SKM-1 treated with dmso at 0.1 percent for 144 hours (cell line): ENCODE results near the gene RIGI.
"Not testable (repeated sequence)": the region's sequence is repeated elsewhere in the genome, so short reads cannot be mapped to it uniquely, and the experiment has no call there.

Source experiments
- DNase-seq: peaks from one replicate; lab custom pipeline; 2025; ENCODE audit not compliant: unreplicated experiment; lab: John Stamatoyannopoulos, UW

Gene RIGI

GRCh38 chr9:32533336-32533735 lies 7.3 kb upstream of the RIGI start:
- DNase-seq = no peak

- DNase-seq = no peak
These were observed 682 bp upstream of the RIGI start for GRCh38 chr9:32526707-32527048.

- DNase-seq = no peak
These were observed 326 bp downstream of the RIGI start for GRCh38 chr9:32525709-32526030.

GRCh38 chr9:32524892-32525708 lies 896 bp downstream of the RIGI start:
- DNase-seq = peak; percentile 33

- not testable (repeated sequence) for DNase-seq
These were observed 1.5 kb downstream of the RIGI start for GRCh38 chr9:32524558-32524891.

GRCh38 chr9:32523910-32524309 lies 2.1 kb downstream of the RIGI start:
- no peak for DNase-seq

- no peak for DNase-seq
These were observed 7.7 kb downstream of the RIGI start for GRCh38 chr9:32518276-32518675.

GRCh38 chr9:32516241-32516640 lies 9.8 kb downstream of the RIGI start:
- no peak for DNase-seq

GRCh38 chr9:32508728-32509127 lies 17.3 kb downstream of the RIGI start:
- DNase-seq = no peak

- no peak for DNase-seq
These were observed 23.0 kb downstream of the RIGI start for GRCh38 chr9:32503008-32503407.

- DNase-seq = no peak
These were observed 23.5 kb downstream of the RIGI start for GRCh38 chr9:32502464-32502863.

GRCh38 chr9:32501868-32502267 lies 24.1 kb downstream of the RIGI start:
- no peak for DNase-seq

GRCh38 chr9:32500768-32501167 lies 25.2 kb downstream of the RIGI start:
- DNase-seq = no peak

GRCh38 chr9:32497921-32498320 lies 28.1 kb downstream of the RIGI start:
- DNase-seq = no peak

GRCh38 chr9:32490601-32491000 lies 35.4 kb downstream of the RIGI start:
- DNase-seq = no peak

GRCh38 chr9:32487981-32488380 lies 38.0 kb downstream of the RIGI start:
- DNase-seq = no peak

- no peak for DNase-seq
These were observed 39.0 kb downstream of the RIGI start for GRCh38 chr9:32486839-32487562.

GRCh38 chr9:32483343-32483742 lies 42.7 kb downstream of the RIGI start:
- peak; percentile 3 for DNase-seq
